HG02763 (cell line): Measurements from ENCODE around the gene NTRK3.
"Not testable (repeated sequence)": the region's sequence is repeated elsewhere in the genome, so short reads cannot be mapped to it uniquely, and the experiment has no call there.

Experiments used
- ATAC-seq: cut with Tn5 transposase; IDR thresholded peaks from one replicate; pipeline ENCODE4 v1.9.1; 2021; ENCODE audit warnings: mild to moderate bottlenecking, moderate library complexity; ENCODE audit not compliant: unreplicated experiment

The NTRK3 gene

GRCh38 chr15:87848012-87848411 lies 408.5 kb downstream of the NTRK3 start:
- ATAC-seq: no peak

- no peak for ATAC-seq
Observed at GRCh38 chr15:87846746-87847145, 409.8 kb downstream of the NTRK3 start.

- no peak for ATAC-seq
Observed at GRCh38 chr15:87843312-87843711, 413.2 kb downstream of the NTRK3 start.

- ATAC-seq: no peak
Observed at GRCh38 chr15:87841426-87841998, 415.0 kb downstream of the NTRK3 start.

GRCh38 chr15:87835830-87836229 lies 420.7 kb downstream of the NTRK3 start:
- ATAC-seq: not testable (repeated sequence)

GRCh38 chr15:87833333-87833732 lies 423.2 kb downstream of the NTRK3 start:
- not testable (repeated sequence) for ATAC-seq

- no peak for ATAC-seq
Observed at GRCh38 chr15:87829332-87830050, 427.0 kb downstream of the NTRK3 start.

GRCh38 chr15:87828608-87829007 lies 427.9 kb downstream of the NTRK3 start:
- no peak for ATAC-seq

GRCh38 chr15:87827131-87827530 lies 429.4 kb downstream of the NTRK3 start:
- no peak for ATAC-seq

- ATAC-seq: no peak
Observed at GRCh38 chr15:87826119-87826747, 430.3 kb downstream of the NTRK3 start.

GRCh38 chr15:87818756-87819155 lies 437.8 kb downstream of the NTRK3 start:
- no peak for ATAC-seq

GRCh38 chr15:87817553-87817952 lies 439.0 kb downstream of the NTRK3 start:
- no peak for ATAC-seq

GRCh38 chr15:87816811-87817210 lies 439.7 kb downstream of the NTRK3 start:
- no peak for ATAC-seq

GRCh38 chr15:87816016-87816415 lies 440.5 kb downstream of the NTRK3 start:
- no peak for ATAC-seq
